NK-92 treated with Interleukin-12 subunit alpha and Interleukin-12 subunit beta, amount 100 ng/mL, for 24 hours (cell line): ENCODE measurements around the gene ZBTB7C.

ENCODE experiments used
- DNase-seq: peaks from one replicate; lab custom pipeline; 2025; lab: John Stamatoyannopoulos, UW

Gene ZBTB7C

DNA sequence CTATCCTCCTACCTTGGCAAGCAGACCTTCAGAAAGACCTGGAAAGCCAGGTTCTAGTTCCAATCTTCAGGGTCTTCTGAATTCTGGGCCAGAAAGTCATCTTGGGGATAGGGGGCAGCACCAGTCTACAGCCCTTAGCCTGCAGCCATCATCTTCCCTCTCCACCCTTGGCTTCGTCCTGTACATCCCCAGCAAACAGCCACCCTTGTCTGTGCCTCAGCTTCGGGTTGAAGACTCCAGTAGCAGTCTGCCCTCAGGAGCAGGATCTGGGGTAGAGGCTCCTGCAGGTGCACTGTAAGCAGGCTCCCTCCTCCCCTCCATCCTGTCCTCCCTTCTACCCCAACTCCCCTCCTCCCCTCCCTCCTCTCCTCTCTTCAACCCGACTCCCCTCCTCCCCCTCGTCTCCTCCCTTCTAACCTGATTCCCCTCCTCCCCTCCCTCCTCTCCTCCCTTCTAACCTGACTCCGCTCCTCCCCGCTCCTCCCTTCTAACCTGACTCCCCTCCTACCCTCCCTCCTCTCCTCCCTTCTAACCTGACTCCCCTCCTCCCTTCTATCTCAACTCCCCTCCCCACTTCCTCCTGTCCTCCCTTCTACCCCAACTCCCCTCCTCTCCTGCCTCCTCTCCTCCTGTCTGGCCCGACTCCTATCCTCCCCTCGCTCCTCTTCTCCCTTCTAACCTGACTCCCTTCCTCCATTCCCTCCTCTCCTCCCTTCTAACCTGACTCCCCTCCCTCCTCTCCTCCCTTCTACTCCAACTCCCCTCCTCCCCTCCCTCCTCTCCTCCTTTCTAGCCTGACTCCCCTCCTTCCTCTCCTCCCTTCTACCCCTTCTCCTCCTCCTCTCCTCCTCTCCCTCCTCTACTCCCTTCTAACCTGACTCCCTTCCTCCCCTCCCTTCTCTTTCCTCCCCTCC, 388.6 kb downstream of the ZBTB7C start:
- DNase-seq, result no peak

DNA sequence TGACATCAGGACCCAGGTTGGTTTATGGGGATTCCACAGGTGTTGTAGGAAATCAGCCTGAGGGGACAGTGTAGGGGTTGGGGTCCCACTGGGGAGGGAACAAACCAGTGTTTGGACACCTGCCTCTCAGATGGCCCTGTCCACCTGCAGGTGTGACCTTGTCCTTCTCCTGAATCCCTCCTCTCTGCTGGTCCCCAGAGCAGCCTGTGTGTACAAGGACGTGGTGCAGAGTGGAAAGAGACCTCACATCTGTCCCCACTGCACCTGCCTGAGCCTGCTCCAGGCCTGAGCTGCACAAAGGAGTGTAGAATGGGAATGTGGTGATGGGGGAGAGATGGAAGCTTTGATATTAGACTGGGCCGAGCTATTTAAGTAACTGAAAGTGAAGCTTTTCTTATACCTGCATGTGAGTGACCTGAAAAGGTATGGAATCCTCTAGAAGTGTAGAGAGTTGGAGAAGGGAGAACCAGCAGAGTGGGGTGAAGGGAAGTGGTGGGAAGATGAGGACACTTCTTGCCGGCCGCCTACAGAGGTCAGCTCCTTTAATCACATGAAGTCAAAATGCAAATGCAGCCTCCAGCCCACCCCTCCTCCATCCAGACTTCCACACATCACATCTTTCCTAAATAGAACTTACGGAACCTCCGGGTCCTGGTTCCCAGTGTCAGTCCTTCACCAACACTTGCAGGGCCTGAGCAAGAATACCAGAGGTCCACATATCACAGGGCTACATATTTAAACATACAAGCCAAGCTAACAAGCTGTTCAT, 389.4 kb downstream of the ZBTB7C start:
- DNase-seq, result no peak

GRCh38 chr18:48018851-48019250, 390.3 kb downstream of the ZBTB7C start:
- no peak for DNase-seq

GRCh38 chr18:48017635-48018034, 391.5 kb downstream of the ZBTB7C start:
- DNase-seq, result no peak

- no peak for DNase-seq
Measured at GRCh38 chr18:48013162-48013561, 396.0 kb downstream of the ZBTB7C start.

DNA sequence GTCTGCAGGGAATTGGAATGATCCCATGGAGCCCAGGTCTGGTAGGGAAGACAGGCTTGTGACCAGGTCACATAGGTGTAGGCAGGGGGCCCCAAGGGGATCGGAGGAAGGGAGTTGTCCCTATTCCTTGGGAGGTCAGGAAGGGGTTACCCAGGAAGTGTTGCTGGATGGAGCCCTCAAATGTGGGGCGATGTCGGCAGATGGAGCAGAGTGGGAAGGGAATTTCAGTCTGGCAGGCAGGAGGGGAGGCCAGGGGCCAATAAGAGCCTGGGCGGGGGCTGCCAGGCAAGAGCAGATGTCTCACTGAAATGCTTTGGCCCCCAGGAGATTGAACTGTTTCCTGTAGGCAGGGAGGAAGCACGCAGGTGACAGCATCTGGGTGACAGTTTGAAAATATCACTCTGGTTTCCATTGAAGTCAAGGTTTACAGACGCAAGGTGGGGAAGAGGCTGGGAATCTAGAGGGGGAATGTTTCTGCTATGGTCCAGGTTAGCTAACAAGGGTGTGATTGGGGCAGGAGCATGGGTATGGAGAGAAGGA, 397.2 kb downstream of the ZBTB7C start:
- no peak for DNase-seq

- no peak for DNase-seq
Measured at GRCh38 chr18:48010264-48010663, 398.9 kb downstream of the ZBTB7C start.

DNA sequence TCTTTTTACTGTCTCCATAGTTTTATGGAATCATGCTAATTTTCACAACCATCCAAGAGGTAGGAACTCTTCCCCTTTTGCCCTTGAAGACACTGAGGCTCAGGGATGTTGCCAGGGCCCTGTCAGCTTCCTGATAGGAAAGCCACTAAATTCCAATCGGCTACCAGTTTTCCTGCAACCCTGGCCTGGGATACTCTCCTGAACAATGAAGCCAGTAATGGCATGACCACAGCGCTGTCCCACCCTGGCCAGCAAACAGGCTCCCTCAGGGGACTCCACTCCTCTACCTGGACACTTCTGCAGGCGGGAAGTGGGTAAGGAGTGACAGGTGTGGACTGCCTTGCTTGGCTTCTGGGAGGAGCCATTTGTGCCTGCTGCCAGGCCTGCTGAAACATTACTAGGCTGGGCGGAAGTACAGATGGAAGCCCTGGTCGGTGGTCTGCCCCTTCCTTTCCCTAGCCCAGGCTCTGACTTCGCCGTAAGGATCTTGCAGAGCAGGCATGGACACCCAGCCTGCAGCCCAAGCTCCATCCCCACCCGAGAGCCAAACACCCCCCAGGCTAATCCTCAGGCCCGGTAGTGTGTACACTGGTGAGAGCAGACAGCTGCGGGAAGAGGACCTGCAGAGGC, 400.0 kb downstream of the ZBTB7C start:
- DNase-seq, result no peak

DNA sequence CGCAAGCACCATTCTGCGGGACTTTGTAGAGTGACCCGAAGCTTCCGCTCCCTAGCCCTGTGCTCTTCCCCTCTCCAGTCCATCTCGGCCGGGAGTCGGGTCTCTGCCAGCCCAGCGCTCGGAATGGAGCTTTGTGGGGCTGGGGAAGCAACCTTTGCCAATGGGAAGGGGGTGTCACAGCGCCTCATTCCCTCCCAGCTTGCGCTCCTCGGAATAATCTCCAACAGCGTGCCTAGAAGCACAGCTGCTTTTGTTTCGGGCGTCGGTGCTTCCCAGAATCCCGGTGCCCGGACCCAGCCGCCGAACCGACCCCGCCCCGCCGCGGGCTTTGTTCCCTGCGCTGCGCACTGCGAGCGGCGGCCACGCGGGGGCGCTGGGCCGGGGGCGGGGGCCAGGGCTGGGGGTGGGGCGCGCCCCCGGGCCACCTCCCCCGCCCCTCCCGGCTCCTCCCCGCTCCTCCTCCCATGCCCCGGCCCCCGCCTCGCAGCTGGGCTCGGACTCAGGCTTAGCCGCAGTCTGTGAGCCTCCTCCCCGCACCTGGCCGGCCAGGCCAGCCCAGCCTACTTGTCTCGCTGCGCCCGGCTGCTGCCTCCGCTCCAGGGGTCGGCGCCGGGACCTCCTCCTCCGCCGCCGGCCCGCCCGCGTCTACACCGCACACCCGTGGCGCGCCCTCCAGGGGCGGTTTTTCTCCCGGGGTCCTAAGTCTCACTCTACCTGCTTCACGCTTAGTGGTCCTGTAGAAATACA, 401.1 kb downstream of the ZBTB7C start:
- no peak for DNase-seq

DNA sequence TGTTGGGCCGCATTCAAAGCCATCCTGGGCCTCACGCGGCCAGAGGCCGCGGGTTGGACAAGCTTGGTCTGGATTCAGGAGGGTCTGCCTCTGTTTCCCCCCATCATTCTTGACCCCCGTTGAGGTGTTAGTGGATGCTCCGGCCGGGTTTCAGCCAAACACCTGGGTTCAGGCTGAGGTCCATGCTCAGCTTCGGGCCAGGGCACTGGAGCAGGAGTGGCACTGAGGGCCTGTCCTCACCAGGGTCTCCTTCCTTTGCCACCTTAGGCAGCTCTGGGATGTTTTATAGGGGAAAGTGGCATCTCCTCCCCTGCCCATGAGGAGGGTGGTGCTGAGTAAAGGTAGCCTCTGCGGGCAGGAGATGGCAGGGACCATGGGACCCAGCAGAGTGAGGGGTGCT, 401.8 kb downstream of the ZBTB7C start:
- no peak for DNase-seq

- no peak for DNase-seq
Measured at GRCh38 chr18:48006415-48007175, 402.6 kb downstream of the ZBTB7C start.

- no peak for DNase-seq
Measured at GRCh38 chr18:48004577-48004976, 404.6 kb downstream of the ZBTB7C start.

DNA sequence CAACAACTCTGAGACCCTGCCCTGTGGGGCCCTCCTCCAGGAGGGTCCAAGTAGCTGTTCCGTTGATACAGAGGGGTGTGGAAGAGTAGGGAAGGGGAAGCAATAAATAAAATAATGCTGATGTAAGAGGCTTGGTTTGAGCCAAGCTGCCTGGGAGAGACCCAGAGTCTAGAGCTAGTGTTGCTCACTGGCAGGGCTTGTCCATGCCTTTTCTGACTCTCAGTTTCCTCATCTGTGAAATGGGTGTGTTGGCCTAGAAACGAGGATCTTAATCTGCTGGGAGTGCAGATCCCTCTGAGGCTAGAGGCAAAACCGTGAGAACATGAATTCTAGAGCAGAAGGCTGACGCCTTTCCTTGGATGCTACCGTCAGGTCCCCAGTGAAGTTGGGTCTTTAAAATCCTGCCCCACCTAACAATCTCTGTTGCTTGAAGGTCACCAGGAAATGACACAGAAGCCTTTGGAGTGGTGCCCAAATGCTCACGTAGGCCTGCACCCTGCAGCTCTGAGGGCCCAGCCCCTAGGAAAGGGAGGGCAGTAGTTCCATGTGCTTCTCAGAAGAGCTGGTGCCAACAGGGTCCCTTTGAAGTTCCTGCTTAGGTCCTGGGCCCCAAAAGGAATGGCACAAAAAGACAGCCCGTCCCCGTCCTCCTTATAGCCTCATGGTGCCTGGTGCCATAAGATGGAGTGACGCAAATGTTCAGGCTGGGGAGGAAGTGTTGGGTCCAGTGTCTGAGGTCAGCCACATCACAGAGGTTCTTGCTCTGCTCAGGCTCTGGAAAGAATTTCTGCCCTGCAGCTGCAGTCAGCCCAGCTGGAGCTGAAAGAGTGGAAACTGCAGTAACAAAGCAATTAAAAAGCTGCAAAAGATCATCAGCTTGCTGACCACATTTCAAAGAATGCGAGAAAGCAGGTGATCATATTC, 405.5 kb downstream of the ZBTB7C start:
- no peak for DNase-seq

DNA sequence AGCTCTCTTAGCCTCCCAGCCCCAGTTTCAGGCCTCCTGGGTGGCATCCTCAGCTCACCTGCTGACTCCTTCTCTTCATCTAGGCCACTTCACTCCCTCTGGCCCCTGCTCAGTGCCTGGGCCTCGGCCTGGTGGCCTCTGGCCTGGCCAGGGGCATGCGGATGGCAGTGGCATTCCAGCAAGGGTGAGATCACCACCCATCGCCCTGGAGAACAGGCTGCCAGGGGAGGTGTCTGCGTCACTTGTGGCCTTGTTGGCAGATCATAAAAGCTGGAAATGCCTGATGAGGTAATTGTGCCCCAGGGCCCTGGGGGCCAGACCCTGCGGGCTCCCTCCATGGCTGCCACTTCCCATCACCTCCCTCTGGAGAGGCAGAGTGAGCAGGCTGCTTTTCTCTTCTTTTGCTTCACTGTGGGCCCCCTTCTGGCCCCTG, 406.2 kb downstream of the ZBTB7C start:
- DNase-seq, result no peak

DNA sequence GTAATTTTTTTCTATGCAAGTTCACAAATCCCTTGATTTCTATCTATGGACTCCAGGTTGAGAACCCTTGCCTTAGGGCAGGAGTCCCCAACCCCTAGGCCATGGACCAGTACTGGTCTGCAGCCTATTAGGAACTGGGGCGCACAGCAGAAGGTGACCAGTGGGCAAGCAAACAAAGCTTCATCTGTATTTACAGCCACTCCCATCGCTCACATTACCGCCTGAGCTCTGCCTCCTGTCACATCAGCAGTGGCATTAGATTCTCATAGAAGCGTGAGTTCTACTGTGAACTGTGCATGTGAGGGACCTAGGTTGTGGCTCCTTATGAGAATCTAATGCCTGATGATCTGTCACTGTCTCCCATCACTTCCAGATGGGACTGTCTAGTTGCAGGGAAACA, 408.5 kb downstream of the ZBTB7C start:
- DNase-seq, result no peak

DNA sequence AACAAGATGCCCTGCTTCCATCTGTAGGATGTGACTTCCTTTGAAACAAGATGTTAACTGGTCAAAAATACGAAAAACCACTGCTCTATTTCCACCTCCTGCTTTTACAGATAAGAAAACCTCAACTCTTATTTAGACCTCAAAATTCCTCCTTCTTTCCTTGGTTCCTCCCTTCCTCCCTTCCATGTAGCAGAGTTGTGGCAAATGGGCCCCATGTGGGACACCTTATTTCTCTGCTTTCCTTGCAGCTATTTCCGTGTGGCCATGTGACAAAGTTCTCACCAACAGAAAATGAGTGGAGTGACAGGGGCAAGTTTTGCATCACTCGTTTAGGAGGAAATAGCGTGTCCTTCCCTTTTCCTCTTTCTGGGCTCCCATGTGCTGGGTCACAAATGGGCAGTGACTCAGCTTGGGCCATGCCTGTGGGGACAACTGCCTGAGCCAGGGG, 409.4 kb downstream of the ZBTB7C start:
- DNase-seq, result no peak

DNA sequence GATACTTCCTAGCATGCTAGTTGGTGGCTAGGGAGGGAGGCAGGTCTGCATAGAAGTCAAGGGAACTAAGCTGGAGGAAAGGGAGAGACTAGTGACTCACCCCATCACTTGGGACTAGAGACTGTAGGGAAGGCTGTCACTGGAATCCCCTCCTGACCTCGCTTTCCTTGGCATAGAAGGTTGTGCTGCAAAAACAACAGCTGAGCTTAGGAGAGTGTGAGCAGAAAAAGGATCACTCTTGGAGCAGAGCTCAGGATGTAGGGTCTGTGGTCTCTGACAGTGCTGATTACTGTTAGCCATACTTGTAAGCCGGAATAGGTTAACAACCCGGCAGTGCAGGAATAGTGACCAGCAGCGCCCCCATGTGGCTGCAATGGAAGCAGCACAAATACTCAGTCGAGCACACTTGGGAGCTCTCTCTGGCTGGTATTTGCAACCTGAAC, 411.8 kb downstream of the ZBTB7C start:
- no peak for DNase-seq

DNA sequence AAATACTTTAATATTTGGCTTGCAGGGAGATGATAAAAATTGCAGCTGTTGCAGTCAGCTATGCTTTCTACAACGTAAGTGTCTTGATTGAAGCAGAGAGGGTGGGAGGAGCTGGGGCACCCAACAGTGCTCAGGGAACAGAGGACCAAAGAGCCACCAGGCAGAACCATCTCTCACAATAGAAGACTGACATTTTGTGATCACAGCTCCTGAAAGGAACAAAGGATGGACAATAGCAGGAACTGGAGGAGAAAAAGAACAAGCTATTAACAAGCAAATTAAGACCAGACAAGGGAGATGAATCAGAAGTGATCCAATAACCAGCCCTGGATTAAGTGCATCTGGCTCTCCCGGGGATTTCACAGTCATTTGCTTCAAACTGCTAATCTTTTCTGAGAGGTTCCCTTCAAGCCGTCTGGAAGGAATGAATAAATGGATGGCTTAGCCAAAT, 413.1 kb downstream of the ZBTB7C start:
- DNase-seq, result no peak

DNA sequence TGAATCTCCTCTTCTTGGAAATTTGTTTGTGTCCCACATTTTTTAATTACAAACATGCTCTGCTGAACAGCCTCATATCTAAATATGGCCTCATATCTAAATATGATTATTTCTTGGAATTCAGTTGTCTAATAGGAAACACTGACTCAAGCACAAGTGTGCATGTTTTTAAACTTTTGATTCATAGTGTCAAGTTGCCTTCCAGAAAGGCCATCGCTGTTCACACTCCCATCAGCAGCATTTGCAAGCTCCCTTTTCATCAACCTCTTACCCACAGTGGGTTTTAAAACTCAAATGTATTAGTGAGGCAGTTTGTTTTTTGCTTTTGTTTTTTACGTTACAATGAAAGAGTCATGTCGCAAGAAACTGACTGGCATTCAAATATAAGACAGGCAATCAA, 413.5 kb downstream of the ZBTB7C start:
- DNase-seq, result no peak

DNA sequence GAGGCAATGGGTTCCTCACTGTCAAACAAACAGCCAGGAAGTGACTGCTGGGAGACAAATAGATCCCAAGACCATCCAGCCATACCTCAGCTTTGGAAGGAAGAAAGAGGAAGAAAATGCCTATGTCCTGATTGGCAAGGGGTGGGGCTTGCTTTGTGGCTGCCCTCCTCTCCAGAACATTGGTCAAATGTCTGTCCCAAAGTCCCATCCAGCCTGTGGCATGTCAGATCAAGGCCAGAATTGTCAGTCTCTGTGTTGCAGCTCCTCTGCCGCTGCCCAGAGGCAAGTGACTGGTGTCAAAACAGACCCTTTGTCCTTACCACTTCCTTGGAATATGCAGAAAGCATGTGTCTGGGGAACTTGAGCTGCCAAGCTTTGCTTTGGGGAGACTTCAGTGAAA, 415.8 kb downstream of the ZBTB7C start:
- no peak for DNase-seq
